Neural progenitor cell (in vitro differentiated cells): ENCODE measurements around the gene PITPNM3. TPM values are rescaled to one million over a fixed set of nuclear protein-coding genes. Genes with fewer than 3 reads are reported as not detected.

Source experiments
- DNase-seq: peaks from one replicate; pipeline ENCODE4 v3.0.0-alpha.2; 2016; ENCODE audit warnings: low spot score
- H2AFZ ChIP-seq: fragments of 200-600 bp; sonication (generic); replicated peaks from 2 replicates; pipeline ENCODE4 v1.6.1; 2016; ENCODE audit warnings: antibody characterized with exemption
- H3F3A ChIP-seq: fragments of 200-600 bp; sonication (generic); 2 replicates; pipeline ENCODE4 v1.6.1; 2016; ENCODE audit warnings: antibody characterized with exemption, low read depth
- H3K27ac ChIP-seq: fragments of 200-600 bp; sonication (generic); 2 replicates; pipeline ENCODE4 v1.5.1; 2016; ENCODE audit warnings: mild to moderate bottlenecking
- H3K27me3 ChIP-seq: fragments of 200-600 bp; sonication (generic); 2 replicates; pipeline ENCODE4 v1.6.1; 2016; ENCODE audit warnings: mild to moderate bottlenecking, moderate library complexity
- H3K36me3 ChIP-seq: fragments of 200-600 bp; sonication (generic); 2 replicates; pipeline ENCODE4 v1.5.1; 2016
- H3K4me1 ChIP-seq: fragments of 200-600 bp; sonication (generic); 2 replicates; pipeline ENCODE4 v1.6.1; 2016; ENCODE audit warnings: mixed run types
- H3K4me2 ChIP-seq: fragments of 200-600 bp; sonication (generic); 2 replicates; pipeline ENCODE4 v1.6.1; 2016
- H3K4me3 ChIP-seq: fragments of 200-600 bp; sonication (generic); 2 replicates; pipeline ENCODE4 v1.5.1; 2016
- H3K79me2 ChIP-seq: fragments of 200-600 bp; sonication (generic); 2 replicates; pipeline ENCODE4 v1.6.1; 2016; ENCODE audit warnings: low read depth
- H3K9ac ChIP-seq: fragments of 200-600 bp; sonication (generic); 2 replicates; pipeline ENCODE4 v1.6.1; 2016
- H3K9me3 ChIP-seq: fragments of 200-600 bp; sonication (generic); 2 replicates; pipeline ENCODE4 v1.5.1; 2016; ENCODE audit warnings: low read depth
- H4K20me1 ChIP-seq: fragments of 200-600 bp; sonication (generic); 2 replicates; pipeline ENCODE4 v1.6.1; 2016; ENCODE audit warnings: low read depth
- H3K27ac Mint-ChIP-seq: 3 replicates; pipeline ENCODE4 v1.8.0; 2021; ENCODE audit warnings: mixed read lengths
- H3K27me3 Mint-ChIP-seq: 2 replicates; pipeline ENCODE4 v1.8.0; 2022; ENCODE audit warnings: low read depth, mild to moderate bottlenecking, inconsistent platforms, moderate library complexity, mixed read lengths; ENCODE audit not compliant: insufficient read depth
- H3K36me3 Mint-ChIP-seq: 3 replicates; pipeline ENCODE4 v1.8.0; 2021; ENCODE audit warnings: mixed read lengths
- H3K4me1 Mint-ChIP-seq: 3 replicates; pipeline ENCODE4 v1.8.0; 2021; ENCODE audit warnings: mixed read lengths
- H3K4me3 Mint-ChIP-seq: 3 replicates; pipeline ENCODE4 v1.8.0; 2021; ENCODE audit warnings: mild to moderate bottlenecking, moderate library complexity, mixed read lengths
- H3K9me3 Mint-ChIP-seq: 3 replicates; pipeline ENCODE4 v1.8.0; 2020; ENCODE audit warnings: mixed read lengths
- CTCF ChIP-seq: fragments of 200-600 bp; sonication (generic); IDR thresholded peaks from 2 replicates; pipeline ENCODE4 v1.5.1; 2017; ENCODE audit warnings: antibody characterized with exemption, mild to moderate bottlenecking
- EZH2 ChIP-seq: fragments of 200-600 bp; sonication (generic); IDR thresholded peaks from 2 replicates; pipeline ENCODE4 v1.6.1; 2017; ENCODE audit warnings: antibody characterized with exemption, mild to moderate bottlenecking, moderate library complexity
- EZH2phosphoT487 ChIP-seq: fragments of 200-600 bp; sonication (generic); IDR thresholded peaks from 2 replicates; pipeline ENCODE4 v1.6.1; 2017; ENCODE audit warnings: antibody characterized with exemption
- total RNA-seq: library from RNA; depleted of rRNA; stranded (reverse); fragments of >200 nt; gene quantifications from 2 replicates; pipeline ENCODE4 v1.2.3, GENCODE V29; 2015; ENCODE audit warnings: low replicate concordance

The PITPNM3 gene
- total RNA-seq, 1 donor from 2014 or later, result 2.8 TPM

- no peak overlapping the region for H3K4me2 ChIP-seq
- H3F3A ChIP-seq, result no peaks in the 10 kb centered on the region
These were observed 33.0 kb downstream of the PITPNM3 start for GRCh38 chr17:6523330-6523729.

GRCh38 chr17:6521586-6521985 lies 34.8 kb downstream of the PITPNM3 start:
- Histone ChIP-seq H3K27me3 (no peaks in the 10 kb centered on the region), H3K4me3 (no peak overlapping the region), H3K9ac (no peak overlapping the region), H3K79me2 (no peaks in the 10 kb centered on the region), H2AFZ (no peak overlapping the region), H3F3A (no peaks in the 10 kb centered on the region), H3K36me3 (no peaks in the 10 kb centered on the region), H3K27ac (no peak overlapping the region), H3K9me3 (no peaks in the 10 kb centered on the region), H3K4me1 (no peaks in the 10 kb centered on the region), H3K4me2 (no peak overlapping the region), H4K20me1 (no peaks in the 10 kb centered on the region)
- Mint-ChIP-seq H3K9me3 (no peaks in the 10 kb centered on the region), H3K36me3 (peaks cover 2% of the 10 kb centered on the region), H3K4me1 (peaks cover 3% of the 10 kb centered on the region), H3K27me3 (peaks cover 2% of the 10 kb centered on the region), H3K4me3 (no peak overlapping the region), H3K27ac (no peak overlapping the region)
- TF ChIP-seq EZH2 (no peak), CTCF (no peak), EZH2phosphoT487 (no peak)
- no peak for DNase-seq

More at GRCh38 chr17:6523330-6523729, 33.0 kb downstream of the PITPNM3 start:
- Histone ChIP-seq H3K36me3 (no peaks in the 10 kb centered on the region), H3K4me3 (no peak overlapping the region), H2AFZ (no peak overlapping the region), H3K4me1 (no peaks in the 10 kb centered on the region), H4K20me1 (no peaks in the 10 kb centered on the region), H3K27me3 (no peaks in the 10 kb centered on the region), H3K79me2 (no peaks in the 10 kb centered on the region), H3K27ac (no peak overlapping the region), H3K9me3 (no peaks in the 10 kb centered on the region), H3K9ac (no peak overlapping the region)
- H3K4me3 Mint-ChIP-seq, result no peak overlapping the region
- peaks cover 3% of the 10 kb centered on the region for H3K4me1 Mint-ChIP-seq
- no peak for TF ChIP-seq EZH2
- no peak for TF ChIP-seq EZH2phosphoT487
- TF ChIP-seq CTCF, result no peak
- peaks cover 2% of the 10 kb centered on the region for H3K27me3 Mint-ChIP-seq
- H3K27ac Mint-ChIP-seq, result no peak overlapping the region
- no peak for DNase-seq
- H3K9me3 Mint-ChIP-seq, result no peaks in the 10 kb centered on the region
- H3K36me3 Mint-ChIP-seq, result peaks cover 2% of the 10 kb centered on the region

- H3K79me2 ChIP-seq, result no peaks in the 10 kb centered on the region
- H3K4me2 ChIP-seq, result no peak overlapping the region
- H3K27ac ChIP-seq, result no peak overlapping the region
- Mint-ChIP-seq H3K4me1 (no peaks in the 10 kb centered on the region), H3K9me3 (no peaks in the 10 kb centered on the region), H3K27ac (no peak overlapping the region), H3K4me3 (no peak overlapping the region), H3K27me3 (peaks cover 2% of the 10 kb centered on the region), H3K36me3 (peaks cover under 1% of the 10 kb centered on the region)
- no peaks in the 10 kb centered on the region for H3K27me3 ChIP-seq
- no peaks in the 10 kb centered on the region for H3K9me3 ChIP-seq
- TF ChIP-seq CTCF (no peak), EZH2phosphoT487 (no peak), EZH2 (no peak)
- no peaks in the 10 kb centered on the region for H4K20me1 ChIP-seq
- no peaks in the 10 kb centered on the region for H3K4me1 ChIP-seq
- no peaks in the 10 kb centered on the region for H3F3A ChIP-seq
- no peak for DNase-seq
- H3K4me3 ChIP-seq, result no peak overlapping the region
- H3K9ac ChIP-seq, result no peak overlapping the region
- H3K36me3 ChIP-seq, result no peaks in the 10 kb centered on the region
- H2AFZ ChIP-seq, result no peak overlapping the region
These were observed 39.3 kb downstream of the PITPNM3 start for GRCh38 chr17:6517062-6517461.
